ENCODE data around the gene THAP6.

THAP6 gene

DNA sequence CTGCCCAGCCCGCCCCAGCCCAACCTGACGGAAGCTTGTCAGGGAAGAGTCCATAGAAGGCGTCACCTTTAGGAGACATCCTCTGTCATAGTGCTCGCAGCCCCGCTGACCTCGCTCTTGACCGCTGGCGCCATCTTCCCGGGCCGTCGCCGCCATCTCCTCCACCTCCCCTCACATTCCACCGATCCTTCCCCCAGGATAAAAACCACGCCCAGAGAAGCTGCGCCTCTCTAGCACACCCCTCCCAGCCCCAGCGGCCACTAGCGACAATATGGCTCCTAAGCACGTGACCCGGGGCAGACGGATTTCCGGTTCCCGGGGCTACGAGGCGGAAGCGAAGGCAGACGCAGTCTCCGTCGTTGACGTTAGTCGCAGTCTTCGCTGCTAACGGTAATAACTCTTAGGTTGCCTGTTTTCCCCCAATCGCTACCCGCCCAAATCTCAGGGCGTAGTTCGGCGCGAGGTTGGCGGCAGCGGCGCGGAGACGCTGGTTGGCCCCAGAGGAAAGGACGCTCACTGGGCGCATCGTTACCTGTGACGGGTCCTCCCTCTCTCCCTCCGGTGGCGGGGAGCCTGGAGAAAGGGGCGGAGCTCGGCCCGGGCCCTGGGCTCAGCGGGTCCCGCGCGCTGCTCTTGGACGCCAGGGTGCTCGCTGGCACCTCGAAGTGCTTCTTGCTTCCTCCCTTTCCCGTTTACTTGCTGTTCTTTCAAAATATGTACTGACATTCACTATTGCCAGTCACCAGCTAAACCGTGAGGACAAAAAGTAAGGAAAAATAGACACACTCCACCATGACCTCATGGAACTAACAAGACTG, at the start of gene THAP6, which contains the start of gene RCHY1:
THAP6 (plus strand) TSS at position 343 of the 818 bp plus-strand sequence. CDS start 980 bp downstream, outside the sequence.
RCHY1 (minus strand) TSS at position 273 of the 818 bp plus-strand sequence; CDS start at position 156, 117 bp downstream.
- TF ChIP-seq CTCF (IDR thresholded peaks at IDR 0.05; ENCODE audit: low read depth, low read length) = no peak; the same call in 1 of the 2 replicates
- DNase-seq (ENCODE audit: extremely low read depth, low read depth) = peak; percentile 85

- no peak for DNase-seq (ENCODE audit: extremely low read depth, low read depth)
- no peak for TF ChIP-seq CTCF (IDR thresholded peaks at IDR 0.05; ENCODE audit: low read depth, low read length)
These were observed 44.4 kb upstream of the THAP6 start for GRCh38 chr4:75469896-75470295.

GRCh38 chr4:75470738-75471137, 43.5 kb upstream of the THAP6 start:
- no peak for TF ChIP-seq CTCF (IDR thresholded peaks at IDR 0.05; ENCODE audit: low read depth, low read length)
- no peak for DNase-seq (ENCODE audit: extremely low read depth, low read depth)

DNA sequence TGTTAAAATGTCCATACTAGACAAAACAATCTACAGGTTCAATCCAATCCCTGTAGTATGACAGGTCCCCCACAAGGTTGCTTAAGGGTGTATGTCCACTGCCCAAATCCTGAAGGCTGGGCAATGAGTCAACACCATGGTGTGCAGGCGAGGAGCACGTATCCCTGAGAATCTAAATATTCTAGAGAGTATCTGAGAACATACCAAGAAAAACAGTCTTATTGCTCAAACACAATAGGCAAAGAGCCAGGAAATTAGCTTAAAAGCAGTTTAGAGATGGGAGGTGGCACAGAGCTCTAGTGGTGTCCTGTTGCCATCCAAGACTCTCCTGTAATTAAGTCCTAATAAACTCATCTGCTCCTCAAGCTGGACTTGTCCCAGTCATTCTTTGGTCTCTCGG, 37.1 kb upstream of the THAP6 start:
- no peak for TF ChIP-seq CTCF (IDR thresholded peaks at IDR 0.05; ENCODE audit: low read depth, low read length)
- no peak for DNase-seq (ENCODE audit: extremely low read depth, low read depth)

- TF ChIP-seq CTCF (IDR thresholded peaks at IDR 0.05; ENCODE audit: low read depth, low read length) = no peak
These were observed 30.1 kb upstream of the THAP6 start for GRCh38 chr4:75484190-75484589.

DNA sequence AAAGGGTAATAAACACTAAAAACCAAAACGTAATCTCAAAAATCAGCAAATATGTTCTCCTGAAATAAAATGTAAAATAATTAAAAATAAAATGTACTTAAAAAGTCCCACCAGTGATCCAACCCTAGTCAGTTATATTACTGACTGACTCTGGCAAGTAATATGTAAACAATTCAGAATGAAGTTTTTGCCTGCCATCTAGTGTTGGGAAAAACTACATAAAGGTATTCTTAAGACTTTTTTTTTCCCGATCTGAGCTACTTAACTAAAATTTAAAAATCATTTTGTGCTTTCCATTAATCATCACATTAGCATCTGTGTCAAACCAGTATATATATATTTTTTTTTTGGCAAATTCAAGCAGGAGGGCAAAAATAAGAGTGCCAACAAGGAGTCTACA, 24.1 kb upstream of the THAP6 start:
- TF ChIP-seq CTCF (IDR thresholded peaks at IDR 0.05; ENCODE audit: low read depth, low read length) = peak; percentile 32
- DNase-seq (ENCODE audit: extremely low read depth, low read depth) = no peak

More at GRCh38 chr4:75484190-75484589, 30.1 kb upstream of the THAP6 start:
- DNase-seq (ENCODE audit: extremely low read depth, low read depth) = no peak

DNA sequence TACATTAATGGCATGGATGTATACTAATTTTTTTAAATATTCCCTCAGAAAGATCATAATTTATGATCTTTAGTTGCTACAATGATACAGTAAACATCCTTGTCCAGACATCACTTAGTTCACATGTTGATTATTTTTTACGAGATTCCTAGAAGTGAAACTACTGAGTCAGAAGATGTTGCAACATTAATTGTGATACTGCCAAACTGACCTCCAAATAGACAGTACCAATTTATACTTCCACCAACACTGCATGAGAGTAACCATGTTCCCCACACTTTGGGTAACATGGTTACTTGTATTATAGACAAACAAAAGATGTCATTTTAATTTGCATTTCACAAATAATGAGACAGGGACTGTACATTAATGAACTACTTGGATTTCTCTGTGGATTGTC, 19.7 kb upstream of the THAP6 start:
- DNase-seq (ENCODE audit: extremely low read depth, low read depth) = no peak
- TF ChIP-seq CTCF (IDR thresholded peaks at IDR 0.05; ENCODE audit: low read depth, low read length) = no peak

Data from AG09319 (cell line).